NCI-H2227 (cell line): Measurements from ENCODE around the gene RAE1.

Experiments used
- DNase-seq: peaks from one replicate; lab custom pipeline; 2025; ENCODE audit not compliant: unreplicated experiment; lab: John Stamatoyannopoulos, UW

RAE1 gene

GRCh38 chr20:57387463-57387862, 36.4 kb downstream of the RAE1 start:
- DNase-seq, result no peak

- DNase-seq, result no peak
Observed at GRCh38 chr20:57387945-57388371, 36.9 kb downstream of the RAE1 start.

- DNase-seq, result peak; percentile 58
Observed at GRCh38 chr20:57388953-57389694, 38.1 kb downstream of the RAE1 start.

GRCh38 chr20:57389695-57390603, 38.9 kb downstream of the RAE1 start:
- DNase-seq, result no peak

- DNase-seq, result peak; percentile 86
Observed at GRCh38 chr20:57390604-57391438, 39.8 kb downstream of the RAE1 start, which contains the start of gene RBM38. TSS of gene RBM38 (plus strand) at chr20:57391396. CDS start at chr20:57391582, 186 bp downstream.

GRCh38 chr20:57391439-57392301, 40.6 kb downstream of the RAE1 start:
- DNase-seq, result peak; percentile 48

GRCh38 chr20:57392512-57393271, 41.6 kb downstream of the RAE1 start:
- DNase-seq, result no peak

- no peak for DNase-seq
Observed at GRCh38 chr20:57393321-57394120, 42.5 kb downstream of the RAE1 start.

GRCh38 chr20:57394121-57395082, 43.3 kb downstream of the RAE1 start:
- DNase-seq, result no peak

- DNase-seq, result no peak
Observed at GRCh38 chr20:57395111-57395966, 44.3 kb downstream of the RAE1 start.

GRCh38 chr20:57396212-57396983, 45.3 kb downstream of the RAE1 start:
- DNase-seq, result no peak

GRCh38 chr20:57396984-57397692, 46.1 kb downstream of the RAE1 start:
- no peak for DNase-seq

- DNase-seq, result no peak
Observed at GRCh38 chr20:57397693-57398108, 46.6 kb downstream of the RAE1 start.

GRCh38 chr20:57398231-57398821, 47.3 kb downstream of the RAE1 start:
- DNase-seq, result no peak
